GM21529 (cell line): ENCODE measurements around the gene CABS1.

ENCODE experiments used
- ATAC-seq: cut with Tn5 transposase; IDR thresholded peaks from one replicate; pipeline ENCODE4 v1.9.1; 2021; ENCODE audit not compliant: unreplicated experiment

The CABS1 gene

DNA sequence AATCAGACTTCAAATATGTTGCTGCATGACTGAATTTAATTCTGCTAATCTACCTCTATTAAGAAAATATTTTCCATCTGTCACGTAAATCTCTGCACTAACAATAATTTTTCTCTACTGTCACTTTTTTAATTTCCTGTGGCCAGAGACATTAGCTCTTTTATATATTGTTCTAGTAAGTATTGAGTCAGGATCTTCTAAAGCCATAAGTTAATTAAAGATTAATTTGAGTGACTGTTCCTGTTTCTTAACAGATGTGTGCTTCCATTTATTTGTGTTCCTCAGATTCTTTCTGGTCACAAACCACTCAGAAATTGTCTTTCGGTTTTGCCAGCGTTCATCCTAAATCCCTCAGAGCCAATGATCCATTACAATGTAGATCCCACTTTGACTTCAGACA, 45.8 kb downstream of the CABS1 start:
- no peak for ATAC-seq

DNA sequence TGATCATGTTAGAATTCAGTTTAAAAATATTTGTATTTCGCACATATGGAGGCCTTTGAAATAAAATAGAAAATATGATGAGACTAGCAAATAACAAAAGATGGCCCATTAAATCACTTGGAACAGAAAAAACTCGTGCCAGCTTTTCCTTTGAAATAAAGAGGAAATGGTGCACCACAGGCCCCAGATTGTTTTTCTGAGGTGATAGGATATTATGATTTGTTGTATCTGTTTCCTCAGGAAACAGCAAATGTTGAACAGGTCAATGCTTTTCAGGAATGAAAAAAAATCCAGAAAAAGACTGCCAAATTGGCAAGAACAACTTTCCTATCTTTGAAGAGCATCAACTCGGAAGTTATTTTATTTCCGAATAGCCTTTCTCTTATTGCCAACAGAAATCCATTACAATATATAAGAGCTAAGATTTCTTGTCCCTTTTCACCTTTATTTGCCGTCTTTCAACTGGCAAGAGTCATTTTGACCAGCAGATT, 48.0 kb downstream of the CABS1 start, which contains the start of gene SMR3B:
TSS of gene SMR3B (plus strand) at position 441 of the 491 bp plus-strand sequence. CDS start 1,380 bp downstream, outside the sequence.
- ATAC-seq, result no peak
